Measurements from ENCODE around the gene SEPTIN1. TPM values are rescaled to one million over a fixed set of nuclear protein-coding genes. Genes with fewer than 3 reads are reported as not detected.
A peak's percentile ranks its signal among the peaks of the same experiment; 100 is the strongest.

SEPTIN1 gene
- total RNA-seq, 2 experiments from 2014 or later = 133 to 181 TPM

DNA sequence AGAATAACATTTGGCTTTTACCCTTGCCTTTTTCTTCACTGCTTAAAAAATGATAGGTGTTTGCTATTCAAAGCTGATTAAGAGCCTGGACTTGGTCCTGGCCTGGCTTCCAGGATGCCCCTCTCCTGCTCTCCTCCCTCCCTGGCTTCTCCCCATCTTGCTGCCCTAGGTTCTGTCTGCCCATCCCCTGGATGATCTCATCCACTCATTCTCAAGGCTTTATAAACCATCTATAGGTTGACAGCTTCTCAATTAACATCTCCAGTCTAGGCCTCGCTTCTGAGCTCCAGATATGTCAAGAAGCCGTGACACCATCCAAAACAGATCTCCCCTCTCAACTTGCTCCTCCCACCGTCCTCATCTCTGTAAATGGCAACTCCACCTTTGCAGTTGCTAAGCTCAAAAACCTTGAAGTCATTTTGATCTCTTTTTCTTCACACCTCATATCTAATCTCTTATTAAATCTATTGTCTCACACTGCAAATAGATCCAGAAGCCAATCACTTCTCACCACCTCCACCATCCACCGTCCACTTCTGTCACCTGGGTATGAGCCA, 33.8 kb upstream of the SEPTIN1 start:
- no peaks in the 10 kb centered on the region for H4K20me1 ChIP-seq (ENCODE audit: insufficient read depth, low read length)
- ChIA-PET CTCF (ENCODE audit: unreplicated experiment) (no interaction called here), POLR2A (no interaction called here)
- H2AFZ ChIP-seq (ENCODE audit: low read length) = no peak overlapping the region
- H3K27ac ChIP-seq (ENCODE audit: low read depth, low read length, poor library complexity, severe bottlenecking) = no peak overlapping the region
- H3K4me3 ChIP-seq (ENCODE audit: low read depth, low read length, poor library complexity, severe bottlenecking) = no peak overlapping the region
- H3K4me1 ChIP-seq (ENCODE audit: insufficient read depth, low read length, poor library complexity, severe bottlenecking) = peaks cover 20% of the 10 kb centered on the region
- BruUV-seq (replicated peaks) = no TSS peak
- DNase-seq (ENCODE audit: low spot score) = no peak
- H3K79me2 ChIP-seq (ENCODE audit: insufficient read depth, low read depth, low read length) = peaks cover 4% of the 10 kb centered on the region; the same call in 1 of the 2 replicates
- peaks cover 70% of the 10 kb centered on the region for H3K36me3 ChIP-seq (ENCODE audit: insufficient read depth, low read length)
- H3K9me2 ChIP-seq (ENCODE audit: insufficient read depth, low read length) = no peaks in the 10 kb centered on the region
- H3K4me2 ChIP-seq (ENCODE audit: low read length) = no peak overlapping the region
- H3K9me3 ChIP-seq (ENCODE audit: low read length) = no peaks in the 10 kb centered on the region
- intact Hi-C loops (cut with micrococcal nuclease; ENCODE audit: unreplicated experiment) = no loop called here
- no peak for TF ChIP-seq EZH2phosphoT487 (IDR thresholded peaks at IDR 0.05; ENCODE audit: borderline replicate concordance, low read depth, low read length)
- TF ChIP-seq, protein P1, sequence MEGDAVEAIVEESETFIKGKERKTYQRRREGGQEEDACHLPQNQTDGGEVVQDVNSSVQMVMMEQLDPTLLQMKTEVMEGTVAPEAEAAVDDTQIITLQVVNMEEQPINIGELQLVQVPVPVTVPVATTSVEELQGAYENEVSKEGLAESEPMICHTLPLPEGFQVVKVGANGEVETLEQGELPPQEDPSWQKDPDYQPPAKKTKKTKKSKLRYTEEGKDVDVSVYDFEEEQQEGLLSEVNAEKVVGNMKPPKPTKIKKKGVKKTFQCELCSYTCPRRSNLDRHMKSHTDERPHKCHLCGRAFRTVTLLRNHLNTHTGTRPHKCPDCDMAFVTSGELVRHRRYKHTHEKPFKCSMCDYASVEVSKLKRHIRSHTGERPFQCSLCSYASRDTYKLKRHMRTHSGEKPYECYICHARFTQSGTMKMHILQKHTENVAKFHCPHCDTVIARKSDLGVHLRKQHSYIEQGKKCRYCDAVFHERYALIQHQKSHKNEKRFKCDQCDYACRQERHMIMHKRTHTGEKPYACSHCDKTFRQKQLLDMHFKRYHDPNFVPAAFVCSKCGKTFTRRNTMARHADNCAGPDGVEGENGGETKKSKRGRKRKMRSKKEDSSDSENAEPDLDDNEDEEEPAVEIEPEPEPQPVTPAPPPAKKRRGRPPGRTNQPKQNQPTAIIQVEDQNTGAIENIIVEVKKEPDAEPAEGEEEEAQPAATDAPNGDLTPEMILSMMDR (conservative IDR thresholded peaks at IDR 0.05; ENCODE audit: low read length) = no peak

DNA sequence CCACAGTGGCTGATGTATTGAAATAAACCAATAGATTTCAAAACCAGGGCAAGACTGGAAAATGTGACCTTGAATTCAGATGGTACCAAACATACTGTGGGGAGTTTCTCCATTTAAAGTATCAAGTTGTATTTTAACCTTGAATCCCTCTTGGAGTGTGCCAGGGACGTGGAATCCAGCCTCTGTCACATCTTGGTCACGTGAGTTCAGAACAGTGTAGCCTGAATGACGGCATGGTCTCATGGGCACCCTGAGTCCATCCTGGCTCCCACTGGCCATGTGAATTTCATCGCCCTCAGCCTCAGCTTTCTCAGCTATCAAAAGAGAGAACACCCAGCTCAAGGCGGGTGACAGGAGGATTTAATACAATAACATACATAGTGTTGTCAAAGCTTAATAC, 31.8 kb upstream of the SEPTIN1 start:
- BruUV-seq (replicated peaks) = no TSS peak
- TF ChIP-seq, protein P1 (conservative IDR thresholded peaks at IDR 0.05; ENCODE audit: low read length) = no peak
- TF ChIP-seq EZH2phosphoT487 (IDR thresholded peaks at IDR 0.05; ENCODE audit: borderline replicate concordance, low read depth, low read length) = no peak
- no peaks in the 10 kb centered on the region for H4K20me1 ChIP-seq (ENCODE audit: insufficient read depth, low read length)
- H3K4me2 ChIP-seq (ENCODE audit: low read length) = no peak overlapping the region
- H3K36me3 ChIP-seq (ENCODE audit: insufficient read depth, low read length) = peaks cover 63% of the 10 kb centered on the region
- POLR2A ChIA-PET = no interaction called here
- peaks cover 29% of the 10 kb centered on the region for H3K4me1 ChIP-seq (ENCODE audit: insufficient read depth, low read length, poor library complexity, severe bottlenecking)
- DNase-seq (ENCODE audit: low spot score) = no peak
- no peaks in the 10 kb centered on the region for H3K9me3 ChIP-seq (ENCODE audit: low read length)
- peaks cover 4% of the 10 kb centered on the region; the same call in 1 of the 2 replicates for H3K79me2 ChIP-seq (ENCODE audit: insufficient read depth, low read depth, low read length)
- intact Hi-C loops (cut with micrococcal nuclease; ENCODE audit: unreplicated experiment) = no loop called here
- no peak overlapping the region for H2AFZ ChIP-seq (ENCODE audit: low read length)
- no peaks in the 10 kb centered on the region for H3K9me2 ChIP-seq (ENCODE audit: insufficient read depth, low read length)
- no peak overlapping the region for H3K4me3 ChIP-seq (ENCODE audit: low read depth, low read length, poor library complexity, severe bottlenecking)
- CTCF ChIA-PET (ENCODE audit: unreplicated experiment) = no interaction called here
- no peak overlapping the region for H3K27ac ChIP-seq (ENCODE audit: low read depth, low read length, poor library complexity, severe bottlenecking)

DNA sequence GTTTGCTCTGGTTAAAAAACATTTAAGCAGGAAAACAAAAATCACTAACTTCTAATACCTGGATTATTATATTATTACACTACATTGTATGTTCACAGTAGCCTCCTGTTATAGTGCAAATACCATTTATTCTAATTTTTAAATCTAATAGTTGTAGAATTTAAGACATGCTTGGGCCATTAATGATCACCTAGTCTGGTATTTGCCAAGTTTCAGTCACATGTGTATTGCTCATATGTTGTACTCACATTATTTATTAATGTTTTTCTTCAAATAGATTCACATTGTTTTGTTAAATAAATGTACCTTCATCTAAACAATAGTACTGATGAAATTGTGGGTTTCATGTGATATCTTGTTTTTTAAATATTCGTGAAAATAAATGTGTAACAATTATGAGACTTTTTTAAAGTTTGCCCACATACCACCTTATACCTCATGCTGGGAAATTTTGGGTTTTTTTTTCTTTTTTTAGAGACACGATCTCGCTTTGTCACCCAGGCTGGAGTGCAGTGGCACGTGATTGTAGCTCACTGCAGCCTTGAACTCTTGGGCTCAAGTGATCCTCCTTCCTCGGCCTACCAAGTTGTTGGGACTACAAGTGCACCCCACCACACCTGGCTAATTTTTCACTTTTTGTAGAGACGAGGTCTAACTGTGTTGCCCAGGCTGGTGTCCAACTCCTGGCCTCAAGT, 30.9 kb upstream of the SEPTIN1 start:
- H3K9me3 ChIP-seq (ENCODE audit: low read length) = no peaks in the 10 kb centered on the region
- ChIA-PET POLR2A (interaction anchor here (0.6 kb wide), 1 partner anchor 398 kb away, joined by 3 read pairs; no protein-coding TSS in a partner anchor), CTCF (ENCODE audit: unreplicated experiment) (no interaction called here)

More for the DNA sequence above, 30.9 kb upstream of the SEPTIN1 start:
- H4K20me1 ChIP-seq (ENCODE audit: insufficient read depth, low read length) = no peaks in the 10 kb centered on the region
- H3K4me3 ChIP-seq (ENCODE audit: low read depth, low read length, poor library complexity, severe bottlenecking) = no peak overlapping the region
- H3K27ac ChIP-seq (ENCODE audit: low read depth, low read length, poor library complexity, severe bottlenecking) = no peak overlapping the region
- H3K79me2 ChIP-seq (ENCODE audit: insufficient read depth, low read depth, low read length) = peaks cover 9% of the 10 kb centered on the region; the same call in 1 of the 2 replicates
- TSS peak; percentile 57 for BruUV-seq (replicated peaks)
- H3K9me2 ChIP-seq (ENCODE audit: insufficient read depth, low read length) = no peaks in the 10 kb centered on the region
- no peak overlapping the region for H2AFZ ChIP-seq (ENCODE audit: low read length)
- peaks cover 54% of the 10 kb centered on the region for H3K36me3 ChIP-seq (ENCODE audit: insufficient read depth, low read length)
- H3K4me1 ChIP-seq (ENCODE audit: insufficient read depth, low read length, poor library complexity, severe bottlenecking) = peaks cover 32% of the 10 kb centered on the region
- H3K4me2 ChIP-seq (ENCODE audit: low read length) = no peak overlapping the region
- intact Hi-C loops (cut with micrococcal nuclease; ENCODE audit: unreplicated experiment) = no loop called here
- DNase-seq (ENCODE audit: low spot score) = no peak
- TF ChIP-seq, protein P1 (conservative IDR thresholded peaks at IDR 0.05; ENCODE audit: low read length) = no peak
- no peak for TF ChIP-seq EZH2phosphoT487 (IDR thresholded peaks at IDR 0.05; ENCODE audit: borderline replicate concordance, low read depth, low read length)

Data from OCI-LY7 (cell line).